Vagina (tissue), 2 donors: ENCODE results near the gene PPDPF.

Experiments
- POLR2A ChIP-seq, 2 donors: fragments of 450-650 bp; IDR thresholded peaks; one replicate each; pipeline ENCODE4 v1.6.1; 2017; ENCODE audit warnings: antibody characterized with exemption in 2 of 2, mild to moderate bottlenecking in 2 of 2, moderate library complexity in 2 of 2
- POLR2AphosphoS5 ChIP-seq, 2 donors: sonication (generic); formaldehyde crosslinking; IDR thresholded peaks; one replicate each; pipeline ENCODE4 v1.9.0; 2017; ENCODE audit warnings: antibody characterized with exemption in 2 of 2, mild to moderate bottlenecking in 2 of 2, low read depth in 1 of 2; ENCODE audit not compliant: insufficient read depth in 1 of 2

DNA sequence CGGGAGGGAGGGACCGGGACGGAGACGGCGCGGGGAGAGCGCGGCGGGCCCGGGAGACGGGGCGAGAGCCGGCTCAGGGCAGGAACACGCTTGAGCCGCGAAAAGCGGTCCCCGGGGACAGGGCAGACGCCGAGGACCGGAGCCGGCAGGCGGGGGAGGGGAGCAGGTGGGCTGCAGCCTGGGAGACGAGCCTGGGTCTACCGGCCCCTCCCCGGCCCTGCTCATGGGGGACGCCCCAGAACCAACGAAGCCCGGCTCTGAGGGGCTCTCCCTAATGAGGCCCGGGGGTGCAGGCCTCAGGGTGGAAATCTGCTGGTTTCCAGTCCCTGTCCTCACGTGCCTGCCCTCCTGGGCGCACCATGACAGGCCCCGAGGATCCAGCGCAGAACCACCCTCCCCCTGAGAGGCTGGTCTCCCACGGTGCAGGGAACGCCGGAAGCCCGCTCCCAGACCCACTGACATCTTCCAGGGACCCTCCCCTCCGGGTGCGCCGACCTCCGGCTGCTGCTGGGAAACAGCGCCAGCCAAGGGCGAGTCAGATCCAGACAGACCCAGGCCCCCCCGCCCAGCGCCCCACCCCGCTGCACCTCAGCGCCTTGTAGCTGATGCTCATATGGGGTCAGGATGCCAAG is 21.1 kb upstream of the PPDPF start:
- TF ChIP-seq POLR2AphosphoS5 (IDR thresholded peaks at IDR 0.05; ENCODE audit: insufficient read depth in 1 of 2, low read depth in 1 of 2), result no peak
- TF ChIP-seq POLR2A (IDR thresholded peaks at IDR 0.05), result no peak
